HepG2 (cell line): ENCODE results near the gene PDLIM4. TPM values are rescaled to one million over a fixed set of nuclear protein-coding genes. Genes with fewer than 3 reads are reported as not detected.

Source experiments
- FOXC1 ChIP-seq: sonication (generic); formaldehyde crosslinking; IDR thresholded peaks from 2 replicates; pipeline ENCODE4 v1.8.0; 2022; ENCODE audit warnings: mild to moderate bottlenecking, missing genetic modification reagents, borderline replicate concordance
- HOXA9 ChIP-seq: sonication (generic); formaldehyde crosslinking; IDR thresholded peaks from 2 replicates; pipeline ENCODE4 v1.8.1; 2022; ENCODE audit warnings: missing genetic modification reagents, mild to moderate bottlenecking, moderate library complexity, borderline replicate concordance
- SKIL ChIP-seq: sonication (generic); formaldehyde crosslinking; IDR thresholded peaks from 2 replicates; pipeline ENCODE4 v1.8.0; 2022; ENCODE audit warnings: missing genetic modification reagents, mild to moderate bottlenecking, moderate library complexity, borderline replicate concordance
- STAT5B ChIP-seq: sonication (generic); formaldehyde crosslinking; IDR thresholded peaks from 2 replicates; pipeline ENCODE4 v1.4.0; 2020; ENCODE audit warnings: missing genetic modification reagents
- ZBTB1 ChIP-seq: sonication (generic); formaldehyde crosslinking; IDR thresholded peaks from 2 replicates; pipeline ENCODE4 v1.4.0; 2020; ENCODE audit warnings: missing genetic modification reagents, borderline replicate concordance
- ZNF484 ChIP-seq: sonication (generic); formaldehyde crosslinking; IDR thresholded peaks from 2 replicates; pipeline ENCODE4 v1.5.1; 2020; ENCODE audit warnings: mild to moderate bottlenecking, low read depth, missing genetic modification reagents, borderline replicate concordance
- polyA plus RNA-seq, 8 experiments: library from polyadenylated mRNA; depleted of rRNA in 3 of 8; stranded (reverse) in 7 of 8; unstranded in 1 of 8; fragments of >200 nt; fragmentation: Illumina TruSeq in 4 of 8; extraction: Trizol in 4 of 8; gene quantifications; 2 replicates each; pipeline versions ENCODE4 v1.2.1 to v1.2.3, GENCODE V29; 2011 to 2016; ENCODE audit warnings: low read depth in 4 of 8, missing spikeins in 1 of 8, mixed read lengths in 1 of 8; ENCODE audit not compliant: insufficient read depth in 1 of 8
- total RNA-seq, 5 experiments: library from RNA; depleted of rRNA; stranded (reverse); fragments of >200 nt; fragmentation: Illumina TruSeq; extraction: Trizol; gene quantifications; 2 replicates each; pipeline ENCODE4 v1.2.3, GENCODE V29; 2016; ENCODE audit warnings: low read depth in 1 of 5
- TF ChIP-seq, protein P1 (sequence below): sonication (generic); formaldehyde crosslinking; IDR thresholded peaks from 2 replicates; pipeline ENCODE4 v1.4.0; 2020; ENCODE audit warnings: mild to moderate bottlenecking, missing genetic modification reagents

PDLIM4 gene
- total and polyA plus RNA-seq, 2 of the 13 experiments (the other 11 are each of a cell fraction or from before 2014, with no cell fraction given), result 1.1 to 2.3 TPM

- TF ChIP-seq, protein P1, sequence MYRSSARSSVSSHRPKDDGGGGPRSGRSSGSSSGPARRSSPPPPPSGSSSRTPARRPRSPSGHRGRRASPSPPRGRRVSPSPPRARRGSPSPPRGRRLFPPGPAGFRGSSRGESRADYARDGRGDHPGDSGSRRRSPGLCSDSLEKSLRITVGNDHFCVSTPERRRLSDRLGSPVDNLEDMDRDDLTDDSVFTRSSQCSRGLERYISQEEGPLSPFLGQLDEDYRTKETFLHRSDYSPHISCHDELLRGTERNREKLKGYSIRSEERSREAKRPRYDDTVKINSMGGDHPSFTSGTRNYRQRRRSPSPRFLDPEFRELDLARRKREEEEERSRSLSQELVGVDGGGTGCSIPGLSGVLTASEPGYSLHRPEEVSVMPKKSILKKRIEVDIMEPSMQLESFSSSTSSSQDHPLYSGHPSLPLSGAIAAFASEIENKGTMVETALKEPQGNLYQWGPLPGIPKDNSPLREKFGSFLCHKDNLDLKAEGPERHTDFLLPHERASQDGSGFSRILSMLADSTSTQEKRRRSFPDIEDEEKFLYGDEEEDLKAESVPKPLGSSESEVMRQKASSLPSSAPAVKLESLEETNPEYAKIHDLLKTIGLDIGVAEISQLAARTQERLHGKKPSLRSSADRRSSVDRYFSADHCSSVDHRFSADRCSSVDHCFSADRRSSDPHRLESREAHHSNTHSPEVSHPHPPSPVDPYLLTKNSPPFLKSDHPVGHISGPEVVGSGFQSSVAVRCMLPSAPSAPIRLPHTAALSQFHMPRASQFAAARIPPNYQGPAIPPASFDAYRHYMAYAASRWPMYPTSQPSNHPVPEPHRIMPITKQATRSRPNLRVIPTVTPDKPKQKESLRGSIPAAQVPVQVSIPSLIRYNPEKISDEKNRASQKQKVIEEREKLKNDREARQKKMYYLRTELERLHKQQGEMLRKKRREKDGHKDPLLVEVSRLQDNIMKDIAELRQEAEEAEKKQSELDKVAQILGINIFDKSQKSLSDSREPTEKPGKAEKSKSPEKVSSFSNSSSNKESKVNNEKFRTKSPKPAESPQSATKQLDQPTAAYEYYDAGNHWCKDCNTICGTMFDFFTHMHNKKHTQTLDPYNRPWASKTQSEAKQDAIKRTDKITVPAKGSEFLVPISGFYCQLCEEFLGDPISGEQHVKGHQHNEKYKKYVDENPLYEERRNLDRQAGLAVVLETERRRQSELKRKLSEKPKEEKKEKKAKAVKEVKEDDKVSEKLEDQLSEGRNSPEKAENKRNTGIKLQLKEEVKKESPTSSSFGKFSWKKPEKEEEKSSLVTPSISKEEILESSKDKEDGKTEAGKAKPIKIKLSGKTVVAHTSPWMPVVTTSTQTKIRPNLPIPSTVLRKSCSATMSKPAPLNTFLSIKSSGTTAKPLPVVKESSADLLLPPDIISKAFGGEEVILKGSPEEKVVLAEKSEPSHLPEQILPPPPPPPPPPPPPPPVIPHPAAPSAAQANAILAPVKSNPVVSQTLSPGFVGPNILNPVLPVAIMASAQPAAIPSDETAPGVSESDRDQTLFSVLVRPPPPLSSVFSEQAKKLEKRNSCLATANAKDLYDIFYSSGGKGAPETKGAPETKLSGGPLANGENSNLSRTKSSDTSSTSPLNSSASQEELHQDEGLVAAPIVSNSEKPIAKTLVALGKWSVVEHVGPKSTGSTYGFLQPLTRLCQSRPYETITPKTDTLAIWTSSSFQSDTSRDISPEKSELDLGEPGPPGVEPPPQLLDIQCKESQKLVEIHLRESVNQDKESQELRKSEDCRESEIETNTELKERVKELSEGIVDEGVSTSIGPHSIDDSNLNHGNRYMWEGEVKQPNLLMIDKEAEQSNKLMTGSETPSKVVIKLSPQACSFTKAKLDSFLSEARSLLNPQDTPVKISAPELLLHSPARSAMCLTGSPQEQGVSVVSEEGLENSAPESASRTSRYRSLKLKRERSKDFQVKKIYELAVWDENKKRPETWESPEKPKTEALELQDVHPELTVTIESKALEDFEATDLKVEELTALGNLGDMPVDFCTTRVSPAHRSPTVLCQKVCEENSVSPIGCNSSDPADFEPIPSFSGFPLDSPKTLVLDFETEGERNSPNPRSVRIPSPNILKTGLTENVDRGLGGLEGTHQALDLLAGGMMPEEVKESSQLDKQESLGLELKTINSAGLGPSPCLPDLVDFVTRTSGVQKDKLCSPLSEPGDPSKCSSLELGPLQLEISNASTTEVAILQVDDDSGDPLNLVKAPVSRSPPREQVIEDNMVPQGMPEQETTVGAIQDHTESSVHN, result no peak
- no peak for TF ChIP-seq HOXA9
- TF ChIP-seq ZBTB1 (CRISPR knock-in tag), result no peak
- TF ChIP-seq SKIL, result no peak
- no peak for TF ChIP-seq ZNF484 (CRISPR knock-in tag)
- no peak for TF ChIP-seq STAT5B (CRISPR knock-in tag)
- no peak for TF ChIP-seq FOXC1
- TF ChIP-seq, all 625 proteins: peak for 0
These were observed 33.5 kb downstream of the PDLIM4 start (continued) for GRCh38 chr5:132291026-132291425.
